HG03060 (cell line): ENCODE results near the gene CFAP410.
A peak's percentile ranks its signal among the peaks of the same experiment; 100 is the strongest.

Experiments
- ATAC-seq: cut with Tn5 transposase; IDR thresholded peaks from one replicate; pipeline ENCODE4 v1.9.1; 2021; ENCODE audit warnings: low read depth, moderate number of reproducible peaks; ENCODE audit not compliant: unreplicated experiment

The CFAP410 gene

DNA sequence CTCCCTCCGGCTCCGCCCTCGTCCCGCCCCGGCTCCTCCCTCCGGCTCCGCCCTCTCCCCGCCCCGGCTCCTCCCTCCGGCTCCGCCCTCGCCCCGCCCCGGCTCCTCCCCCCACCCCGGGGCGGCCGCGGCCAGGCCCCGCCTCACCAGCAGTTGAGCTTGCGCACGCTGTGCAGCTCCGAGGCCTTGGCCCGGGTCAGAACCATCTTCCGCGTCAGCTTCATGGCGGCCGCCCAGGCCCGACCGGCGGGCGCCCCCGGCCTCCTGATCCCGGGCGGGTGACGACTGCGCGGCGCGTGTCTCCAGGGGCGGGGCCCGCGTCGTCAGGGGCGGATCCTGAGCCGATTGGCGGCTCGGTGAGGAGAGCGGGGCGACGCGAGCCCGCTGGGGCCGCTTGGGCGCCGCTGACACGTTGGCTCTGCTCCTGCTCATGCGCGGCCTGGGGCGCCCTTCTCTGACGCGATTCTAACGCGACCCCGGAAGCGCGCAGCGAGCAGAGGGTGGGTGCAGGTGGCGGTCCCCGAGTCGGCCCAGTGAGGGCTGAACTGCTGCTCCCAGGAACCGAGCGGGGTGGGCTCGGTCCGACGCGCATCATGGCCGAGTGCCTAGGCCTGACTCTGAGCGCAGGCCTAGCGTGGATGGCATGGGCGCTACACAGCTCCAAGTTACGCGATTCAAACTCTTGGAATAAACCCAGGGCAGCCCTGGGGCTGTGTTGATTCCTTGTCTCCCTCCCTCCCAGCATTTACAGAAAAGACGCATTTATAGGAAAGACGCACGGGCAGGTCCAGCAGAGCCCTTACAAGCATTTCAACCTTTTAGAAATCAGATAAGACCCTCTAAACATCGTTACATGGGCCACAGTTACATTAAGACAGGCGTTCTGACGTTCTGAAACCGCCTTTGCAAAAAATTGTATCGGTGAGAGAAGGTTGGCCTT is at the start of gene CFAP410:
Gene CFAP410, minus strand, starts transcription at position 420 of the 940 bp plus-strand sequence. Its CDS starts 196 bp downstream, at position 224.
- ATAC-seq, result peak; percentile 82

DNA sequence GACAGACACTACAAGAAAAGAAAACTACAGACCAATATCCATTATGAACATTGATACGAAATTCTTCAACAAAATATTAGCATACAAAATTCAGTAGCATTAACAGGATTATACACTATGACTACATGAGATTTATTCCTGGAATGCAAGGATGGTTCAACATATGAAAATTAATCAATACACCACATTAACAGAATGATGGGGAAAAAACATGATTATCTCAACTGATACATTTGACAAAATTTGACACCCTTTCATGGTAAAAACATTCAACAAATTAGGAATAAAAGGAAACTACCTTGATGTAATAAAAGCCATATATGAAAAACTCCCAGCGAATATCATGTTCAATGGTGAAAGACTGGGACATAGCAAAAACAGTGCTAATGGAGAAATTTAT is 45.8 kb upstream of the CFAP410 start:
- no peak for ATAC-seq

DNA sequence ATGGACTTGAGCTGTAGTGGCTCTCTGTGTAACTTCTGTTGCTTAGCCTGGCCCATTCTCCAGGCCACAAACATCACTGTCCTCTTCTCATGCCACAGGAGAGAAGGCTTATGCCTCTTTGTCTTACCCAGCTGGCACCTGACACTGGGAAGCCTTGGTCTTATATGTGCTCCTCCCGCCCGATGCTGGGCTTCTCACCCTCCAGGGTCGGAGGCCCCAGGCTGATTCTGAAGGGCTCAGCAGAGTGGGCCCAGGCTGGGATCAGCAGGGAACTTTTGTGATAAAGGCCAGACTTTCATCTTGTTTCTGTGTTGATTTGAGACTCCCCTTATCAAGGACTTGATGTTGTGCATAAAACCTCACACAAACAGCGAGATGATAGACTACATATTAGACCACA is 44.0 kb upstream of the CFAP410 start:
- ATAC-seq, result no peak

DNA sequence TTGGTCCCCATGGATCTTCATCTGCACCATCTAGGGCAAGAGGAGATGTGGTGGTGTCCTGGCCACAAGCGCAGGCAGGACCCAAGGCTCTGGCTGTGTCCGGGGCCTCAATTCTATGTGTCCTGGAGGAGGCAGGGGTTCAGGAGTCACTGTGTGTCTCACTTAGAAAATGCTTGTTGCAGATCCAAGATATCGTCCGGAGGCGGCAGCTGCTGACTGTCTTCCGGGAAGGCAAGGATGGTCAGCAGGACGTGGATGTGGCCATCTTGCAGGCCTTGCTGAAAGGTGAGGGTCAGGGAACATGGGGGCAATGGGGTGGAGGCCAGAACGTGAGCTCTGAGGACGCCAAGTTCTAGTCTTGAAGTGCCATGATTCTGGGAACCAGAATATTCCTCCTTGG is 43.3 kb upstream of the CFAP410 start:
- ATAC-seq, result no peak

DNA sequence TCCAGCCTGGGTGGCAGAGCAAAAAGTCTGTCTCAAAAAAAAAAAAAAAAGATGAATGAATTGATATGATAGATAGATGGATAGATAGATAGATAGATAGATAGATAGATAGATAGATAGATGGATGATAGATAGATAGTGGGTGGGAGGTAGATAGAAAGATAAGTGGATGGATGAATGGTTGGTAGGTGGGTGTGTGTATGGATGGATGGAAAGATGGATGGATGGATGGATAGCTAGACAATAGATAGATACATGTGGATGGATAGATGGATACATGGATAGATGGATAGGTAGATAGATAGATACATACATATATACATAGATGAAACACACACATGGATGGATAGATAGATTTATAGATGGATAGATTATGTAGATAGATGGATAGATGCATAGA is 42.7 kb upstream of the CFAP410 start:
- no peak for ATAC-seq

DNA sequence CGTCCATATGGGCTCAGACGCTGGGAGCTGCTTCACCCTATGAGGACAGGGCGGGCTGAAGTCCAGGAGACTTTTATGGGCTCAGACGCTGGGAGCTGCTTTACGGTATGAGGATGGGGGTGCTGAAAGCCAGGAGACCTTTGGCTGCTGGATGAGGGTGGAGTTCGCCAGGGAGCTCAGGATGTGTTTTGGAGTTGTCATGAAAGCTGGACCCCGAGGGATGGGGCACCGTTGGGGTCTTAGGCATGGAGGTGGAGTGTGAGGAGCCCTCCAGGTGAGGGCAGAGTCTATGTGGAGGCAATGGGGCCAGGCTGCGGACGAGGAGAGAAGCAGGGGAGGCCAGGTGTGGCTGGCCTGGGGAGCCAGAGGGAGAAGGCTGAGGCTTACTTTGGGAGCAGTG is 41.7 kb upstream of the CFAP410 start:
- ATAC-seq, result no peak

DNA sequence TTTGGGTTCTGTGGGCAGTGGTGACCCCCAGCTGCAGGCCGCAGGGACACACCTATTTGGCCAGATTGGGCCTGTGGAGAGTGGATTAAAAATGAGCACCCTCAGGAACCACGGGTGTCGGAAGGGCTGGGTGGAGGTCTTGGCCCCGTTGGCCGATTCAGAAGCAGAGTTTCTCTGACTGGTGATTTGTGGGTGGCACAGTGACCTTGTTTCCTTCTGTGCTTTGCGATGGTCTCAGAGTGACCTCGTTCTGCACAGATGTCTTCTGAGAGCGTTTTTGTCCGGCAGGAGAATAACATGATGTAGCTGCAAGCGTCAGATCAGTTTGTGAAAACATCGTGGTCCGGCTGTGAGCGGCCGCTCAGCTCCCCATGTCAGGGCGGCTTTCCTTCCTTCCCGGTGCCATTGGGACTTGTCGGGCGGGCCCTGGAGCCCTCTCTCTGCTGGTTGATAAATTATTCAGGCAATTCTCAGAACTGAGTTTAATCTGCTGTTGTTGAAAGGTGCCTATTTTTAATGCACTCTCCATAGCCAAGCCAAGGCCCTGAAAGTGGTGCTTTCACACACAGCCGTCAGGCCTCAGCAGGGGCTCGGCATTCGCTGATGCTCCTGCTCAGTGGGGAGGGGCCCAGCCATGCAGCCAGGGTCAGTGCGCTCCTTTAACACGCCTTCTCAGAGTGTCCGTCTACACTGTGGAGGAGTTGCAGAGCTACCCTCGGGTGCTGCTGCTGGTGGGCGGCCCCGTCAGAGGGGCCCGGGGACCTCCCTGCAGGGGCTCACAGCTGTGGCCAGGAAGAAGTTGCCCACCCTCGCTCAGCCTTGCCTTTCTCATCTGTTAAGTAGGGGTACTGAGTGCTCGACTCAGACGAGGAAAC is 41.0 kb upstream of the CFAP410 start:
- ATAC-seq, result no peak

DNA sequence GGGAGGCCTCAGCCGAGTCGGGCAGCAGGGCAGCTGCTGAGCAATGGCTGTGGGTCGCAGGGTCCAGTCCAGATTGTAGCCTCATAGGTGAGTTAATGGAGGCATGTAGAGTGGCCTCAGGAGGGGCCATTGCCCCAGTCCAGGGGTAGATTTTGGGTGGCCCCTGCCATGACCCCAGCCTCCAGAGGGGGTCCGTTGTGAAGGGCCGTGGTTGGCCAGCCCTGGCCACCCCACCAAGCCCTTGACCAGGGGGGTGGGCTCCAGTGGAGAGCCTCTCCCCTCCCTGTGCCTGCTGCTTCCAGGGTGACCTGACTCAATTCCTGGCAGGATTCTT is 40.3 kb upstream of the CFAP410 start:
- ATAC-seq, result no peak

DNA sequence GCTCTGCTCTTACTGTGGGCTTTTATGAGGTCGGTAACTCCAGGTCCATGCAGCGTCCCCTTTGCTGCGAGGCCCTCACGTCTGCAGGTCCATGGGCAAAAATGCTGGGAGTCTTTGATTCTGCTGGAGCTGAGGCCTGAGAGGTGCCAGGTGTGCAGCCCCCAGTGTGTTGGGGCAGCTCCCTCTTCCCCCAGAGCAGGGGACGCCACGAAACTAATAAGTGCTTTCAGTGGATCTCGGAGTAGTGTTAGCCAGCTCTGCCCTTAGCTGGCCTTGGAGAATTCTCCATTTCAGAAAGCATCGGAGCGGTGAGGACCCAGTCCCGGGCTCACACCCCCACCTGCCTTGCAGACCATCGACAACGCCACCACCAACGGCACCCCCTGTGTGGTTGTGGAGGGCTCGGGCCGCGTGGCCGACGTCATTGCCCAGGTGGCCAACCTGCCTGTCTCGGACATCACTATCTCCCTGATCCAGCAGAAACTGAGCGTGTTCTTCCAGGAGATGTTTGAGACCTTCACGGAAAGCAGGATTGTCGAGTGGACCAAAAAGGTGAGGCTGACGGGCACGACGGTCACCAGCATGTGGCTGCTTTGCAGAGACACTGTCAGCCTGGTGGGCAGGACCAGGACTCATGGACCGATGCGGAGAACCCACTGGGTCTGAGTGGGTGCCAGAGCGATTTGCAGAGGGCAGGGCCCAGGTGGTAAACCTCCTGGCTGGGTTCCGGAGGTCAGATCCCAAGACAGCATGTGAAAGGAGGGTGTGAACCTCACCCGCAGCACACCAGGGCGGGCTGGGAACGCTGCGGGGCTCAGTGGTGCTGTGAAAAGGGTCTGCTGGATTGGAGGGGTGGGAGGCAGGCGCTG is 39.7 kb upstream of the CFAP410 start:
- no peak for ATAC-seq

DNA sequence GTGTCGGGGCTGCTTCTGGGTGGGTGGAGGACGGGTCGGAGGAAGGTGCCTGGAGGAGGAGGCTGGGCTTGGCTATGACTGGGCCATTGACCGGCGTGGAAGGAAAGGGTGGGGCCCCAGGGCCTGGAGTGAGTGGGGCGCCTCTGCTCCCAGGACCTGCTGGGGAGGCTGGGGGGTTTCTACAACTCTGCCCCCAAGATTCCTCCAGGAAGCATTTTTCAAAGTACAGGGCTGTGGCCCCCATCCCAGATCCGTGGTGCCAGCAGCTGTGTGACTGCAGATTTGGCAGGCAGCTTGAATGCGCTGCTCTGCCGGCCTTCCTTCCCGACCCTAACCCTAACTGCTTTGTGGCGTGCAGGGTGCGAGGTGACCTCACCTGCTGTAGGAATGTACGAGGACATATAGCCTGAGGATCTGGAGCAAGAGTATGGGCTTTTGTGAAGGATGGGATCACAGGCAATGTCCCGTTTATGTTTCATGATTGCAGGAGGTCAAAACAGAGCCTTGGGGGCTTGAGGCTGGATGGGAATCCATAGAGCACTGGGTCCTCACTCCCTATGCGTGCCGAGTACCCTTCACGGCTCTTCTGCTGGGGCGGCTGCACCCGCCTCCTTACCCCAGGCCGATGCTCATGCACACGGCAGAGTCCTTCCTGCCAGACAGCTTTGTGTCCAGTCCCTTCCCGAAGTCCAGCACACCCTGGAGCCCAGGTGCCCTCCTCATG is 38.9 kb upstream of the CFAP410 start:
- no peak for ATAC-seq

DNA sequence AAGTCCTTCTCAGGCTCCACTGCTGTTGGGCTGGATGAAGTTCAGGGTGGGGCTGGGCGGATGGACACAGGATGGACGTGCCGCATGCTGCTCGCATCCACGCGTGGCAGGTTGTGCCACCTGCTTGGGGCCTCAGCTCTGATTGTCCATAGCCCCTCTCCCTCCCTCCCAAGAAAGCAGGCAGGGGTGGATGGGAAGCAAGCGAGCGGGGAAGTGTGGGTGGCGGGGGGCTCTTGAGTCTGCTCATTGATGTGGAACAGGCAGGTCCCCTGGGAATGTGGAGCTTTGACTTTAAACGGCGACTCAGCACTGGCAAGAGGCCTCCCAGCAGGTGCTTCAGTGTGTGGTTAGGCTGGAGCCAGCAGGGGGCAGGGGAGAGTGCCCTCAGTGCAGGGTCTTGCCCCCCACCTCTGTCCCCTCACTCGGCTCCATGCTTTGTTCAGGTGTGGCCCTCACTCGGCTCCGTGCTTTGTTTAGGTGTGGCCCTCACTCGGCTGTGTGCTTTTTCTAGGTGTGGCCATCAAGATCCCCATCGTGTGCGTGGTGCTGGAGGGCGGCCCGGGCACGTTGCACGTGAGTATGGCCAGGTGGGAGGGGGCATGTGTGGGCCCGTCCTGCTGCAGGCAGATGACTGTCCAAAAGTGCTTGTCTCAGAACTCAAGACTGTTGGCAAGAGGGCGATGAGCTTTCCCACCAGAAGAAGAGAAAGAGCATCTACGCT is 38.2 kb upstream of the CFAP410 start:
- no peak for ATAC-seq

DNA sequence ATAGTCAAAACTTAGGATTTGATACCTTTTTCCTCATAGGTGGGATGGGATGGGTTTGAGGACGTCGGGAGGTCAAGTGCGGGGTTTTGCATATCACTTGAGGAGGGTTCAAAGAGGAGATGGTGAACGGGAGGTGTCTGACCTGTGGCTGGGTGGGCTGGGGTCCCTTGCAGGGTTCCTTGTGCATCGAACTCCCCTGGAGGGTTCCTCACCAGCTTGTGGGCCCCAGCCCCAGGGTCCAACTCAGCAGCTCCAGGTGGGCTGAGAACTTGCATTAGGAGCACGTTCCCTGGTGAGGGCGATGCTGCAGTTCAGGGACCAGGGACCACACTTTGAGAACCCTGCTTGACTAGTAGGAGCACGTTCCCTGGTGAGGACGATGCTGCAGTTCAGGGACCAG is 37.4 kb upstream of the CFAP410 start:
- no peak for ATAC-seq

DNA sequence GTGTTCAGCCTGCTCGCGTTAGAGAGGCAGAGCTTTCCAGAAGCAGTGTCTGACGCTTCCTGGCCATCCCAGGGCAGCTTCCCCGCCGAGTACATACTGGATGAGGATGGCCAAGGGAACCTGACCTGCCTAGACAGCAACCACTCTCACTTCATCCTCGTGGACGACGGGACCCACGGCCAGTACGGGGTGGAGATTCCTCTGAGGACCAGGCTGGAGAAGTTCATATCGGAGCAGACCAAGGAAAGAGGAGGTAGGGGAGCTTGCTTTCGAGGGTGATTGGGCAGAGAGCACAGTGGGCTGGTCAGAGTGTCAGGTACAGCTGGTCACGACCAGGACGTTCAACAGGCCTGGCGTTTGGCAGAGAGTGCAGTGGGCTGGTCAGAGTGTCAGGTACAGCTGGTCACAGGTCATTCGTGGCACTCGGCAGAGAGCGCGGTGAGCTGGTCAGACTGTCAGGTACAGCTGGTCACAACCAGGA is 36.6 kb upstream of the CFAP410 start:
- no peak for ATAC-seq

DNA sequence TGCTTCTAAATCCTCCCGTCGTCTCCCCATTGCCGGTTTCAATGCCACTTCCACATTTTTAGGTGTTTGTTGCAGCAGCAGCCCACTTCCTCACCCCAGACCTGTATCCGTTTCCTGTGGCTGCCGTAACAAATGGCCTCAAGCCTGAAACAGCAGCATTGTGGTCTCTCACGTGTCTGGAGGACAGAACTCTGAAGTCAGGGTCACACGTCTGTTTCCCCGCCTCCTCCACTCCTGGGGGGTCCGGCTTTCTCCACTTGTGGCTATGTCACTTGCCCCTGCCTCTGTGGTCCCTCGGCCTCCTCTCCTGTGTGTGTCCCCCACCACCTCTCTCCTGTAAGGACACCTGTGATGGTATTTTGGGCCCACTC is 36.1 kb upstream of the CFAP410 start:
- no peak for ATAC-seq

DNA sequence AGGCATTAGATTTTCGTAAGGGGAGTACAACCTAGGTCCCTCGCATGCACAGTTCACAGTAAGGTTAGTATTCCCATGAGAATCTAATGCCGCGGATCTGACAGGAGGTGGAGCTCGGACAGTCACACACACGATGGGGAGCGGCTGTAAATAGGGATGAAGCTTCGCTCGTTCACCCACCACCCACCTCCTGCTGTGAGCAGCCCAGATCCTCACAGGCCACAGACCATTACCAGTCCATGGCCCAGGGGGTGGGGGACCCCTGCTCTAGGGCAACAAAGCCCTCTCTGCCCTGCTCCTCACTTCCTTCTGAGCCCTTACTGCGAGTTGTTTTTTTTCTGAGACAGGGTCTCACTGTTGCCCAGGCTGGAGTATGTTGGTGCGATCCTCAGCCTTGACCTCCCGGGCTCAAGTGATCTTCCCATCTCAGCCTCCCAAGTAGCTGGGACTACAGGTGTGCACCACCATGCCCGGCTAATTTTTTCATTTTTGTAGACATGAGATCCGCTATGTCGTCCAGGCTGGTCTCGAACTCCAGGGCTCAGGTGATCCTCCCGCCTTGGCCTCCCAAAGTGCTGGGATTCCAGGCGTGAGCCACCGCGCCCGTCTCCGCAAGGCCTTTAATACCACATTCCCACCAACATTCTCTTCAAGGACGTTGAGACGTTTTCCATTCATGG is 35.6 kb upstream of the CFAP410 start:
- no peak for ATAC-seq

DNA sequence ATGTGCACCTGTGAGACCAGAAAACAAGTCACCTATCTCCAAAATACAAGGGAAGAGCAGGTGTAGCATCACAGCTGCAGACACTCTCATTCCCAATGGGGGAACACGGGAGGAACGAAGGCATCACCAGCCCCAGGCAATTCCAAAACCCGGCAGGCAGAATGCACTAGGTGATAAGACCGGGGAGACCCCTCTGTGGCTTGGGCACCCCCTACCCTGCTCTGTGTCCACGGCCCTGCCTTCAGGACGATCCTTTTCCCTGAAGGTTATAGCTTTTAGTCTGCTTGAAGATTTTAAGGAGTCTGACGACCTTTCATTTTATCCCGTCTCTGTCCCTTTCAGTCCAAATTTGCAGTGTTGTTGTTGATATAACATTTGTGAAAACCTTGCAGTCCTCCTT is 33.4 kb upstream of the CFAP410 start:
- no peak for ATAC-seq

DNA sequence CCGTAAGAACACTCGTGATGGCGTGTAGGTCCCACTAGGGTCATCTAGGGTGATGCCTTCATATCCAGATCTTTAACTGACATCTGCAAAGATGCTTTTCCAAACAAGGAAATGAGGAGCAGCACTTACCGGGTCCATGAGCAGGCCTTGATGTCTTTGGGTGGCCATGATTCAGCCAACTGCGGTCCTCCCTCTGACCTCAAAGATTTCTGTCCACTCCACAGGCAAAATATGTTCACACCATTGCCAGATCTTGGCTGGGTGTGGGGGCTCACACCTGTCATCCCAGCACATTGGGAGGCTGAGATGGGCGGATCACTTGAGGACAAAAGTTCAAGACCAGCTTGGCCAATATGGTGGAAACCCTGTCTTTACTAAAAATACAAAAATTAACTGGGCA is 32.4 kb upstream of the CFAP410 start:
- ATAC-seq, result no peak

DNA sequence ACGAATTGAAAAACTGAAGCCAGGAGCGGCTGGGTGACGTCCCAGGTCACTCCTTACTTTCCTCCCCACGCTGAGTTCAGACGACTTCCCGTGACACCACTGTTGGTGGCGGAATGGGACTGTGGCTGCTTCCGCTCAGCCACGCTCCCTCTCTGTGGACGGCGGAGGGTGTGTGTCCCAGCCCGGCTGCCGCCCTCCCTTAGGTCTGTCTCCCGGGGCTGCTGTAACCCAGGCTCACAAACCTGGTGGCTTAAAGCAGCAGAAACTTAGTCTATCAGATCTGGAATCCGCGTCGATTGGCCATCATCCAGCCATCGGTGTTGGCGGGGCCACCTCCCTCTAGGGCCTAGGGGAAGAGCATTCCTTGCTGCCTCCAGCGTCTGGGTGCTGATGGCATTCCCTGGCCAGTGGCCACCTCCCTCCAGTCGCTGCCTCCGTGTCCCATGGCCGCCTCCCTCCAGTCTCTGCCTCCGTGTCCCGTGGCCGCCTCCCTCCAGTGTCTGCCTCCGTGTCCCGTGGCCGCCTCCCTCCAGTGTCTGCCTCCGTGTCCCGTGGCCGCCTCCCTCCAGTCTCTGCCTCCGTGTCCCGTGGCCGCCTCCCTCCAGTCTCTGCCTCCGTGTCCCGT is 31.7 kb upstream of the CFAP410 start:
- no peak for ATAC-seq
